Loucy (cell line): ENCODE results near the gene CDK16.

Experiments used
- H2AFZ ChIP-seq: fragments of 200-600 bp; sonication (generic); 2 replicates; pipeline ENCODE4 v1.6.0; 2016; ENCODE audit warnings: antibody characterized with exemption, mild to moderate bottlenecking, low read length, moderate library complexity
- H3F3A ChIP-seq: fragments of 200-600 bp; 2 replicates; pipeline ENCODE4 v1.6.0; 2016; ENCODE audit warnings: antibody characterized with exemption, low read depth, mild to moderate bottlenecking
- H3K27me3 ChIP-seq: fragments of 200-600 bp; sonication (generic); 2 replicates; pipeline ENCODE4 v1.6.1; 2014; ENCODE audit warnings: low read length, mild to moderate bottlenecking; ENCODE audit not compliant: insufficient read depth, poor library complexity, severe bottlenecking
- H3K36me3 ChIP-seq: fragments of 200-600 bp; sonication (generic); 2 replicates; pipeline ENCODE4 v1.6.1; 2016; ENCODE audit warnings: low read length; ENCODE audit not compliant: insufficient read depth
- H3K4me1 ChIP-seq: fragments of 200-600 bp; sonication (generic); 2 replicates; pipeline ENCODE4 v1.5.1; 2014; ENCODE audit warnings: low read length, mild to moderate bottlenecking; ENCODE audit not compliant: insufficient read depth, poor library complexity, severe bottlenecking
- H3K4me2 ChIP-seq: fragments of 200-600 bp; sonication (generic); 2 replicates; pipeline ENCODE4 v1.6.0; 2014; ENCODE audit warnings: antibody characterized with exemption, low read length, low read depth, mild to moderate bottlenecking; ENCODE audit not compliant: poor library complexity, severe bottlenecking
- H3K4me3 ChIP-seq: fragments of 200-600 bp; sonication (generic); 2 replicates; pipeline ENCODE4 v1.5.1; 2014; ENCODE audit warnings: low read length, mild to moderate bottlenecking, mixed read lengths; ENCODE audit not compliant: poor library complexity, severe bottlenecking
- H3K79me2 ChIP-seq: fragments of 200-600 bp; sonication (generic); 2 replicates; pipeline ENCODE4 v1.6.1; 2014; ENCODE audit warnings: low read length; ENCODE audit not compliant: insufficient read depth
- H3K9ac ChIP-seq: fragments of 200-600 bp; sonication (generic); 2 replicates; pipeline ENCODE4 v1.6.0; 2014; ENCODE audit warnings: mild to moderate bottlenecking, low read depth, low read length, moderate library complexity; ENCODE audit not compliant: poor library complexity, severe bottlenecking
- H3K9me2 ChIP-seq: fragments of 200-600 bp; sonication (generic); replicated peaks from 2 replicates; pipeline ENCODE4 v1.6.1; 2016; ENCODE audit warnings: low read depth, low read length, mixed read lengths
- H3K9me3 ChIP-seq: fragments of 200-600 bp; sonication (generic); 2 replicates; pipeline ENCODE4 v1.6.1; 2014; ENCODE audit warnings: mild to moderate bottlenecking, antibody characterized with exemption, low read length, low read depth; ENCODE audit not compliant: insufficient read depth
- H4K20me1 ChIP-seq: fragments of 200-600 bp; sonication (generic); 2 replicates; pipeline ENCODE4 v1.6.0; 2014; ENCODE audit warnings: antibody characterized with exemption, low read length, mild to moderate bottlenecking; ENCODE audit not compliant: insufficient read depth, poor library complexity, severe bottlenecking
- CTCF ChIP-seq: fragments of 200-600 bp; sonication (generic); conservative IDR thresholded peaks from 2 replicates; pipeline ENCODE4 v1.5.1; 2014; ENCODE audit warnings: mild to moderate bottlenecking, antibody characterized with exemption, low read length
- EZH2phosphoT487 ChIP-seq: fragments of 200-600 bp; IDR thresholded peaks from 2 replicates; pipeline ENCODE4 v1.6.1; 2018; ENCODE audit warnings: antibody characterized with exemption, mild to moderate bottlenecking, moderate library complexity, borderline replicate concordance

The CDK16 gene

DNA sequence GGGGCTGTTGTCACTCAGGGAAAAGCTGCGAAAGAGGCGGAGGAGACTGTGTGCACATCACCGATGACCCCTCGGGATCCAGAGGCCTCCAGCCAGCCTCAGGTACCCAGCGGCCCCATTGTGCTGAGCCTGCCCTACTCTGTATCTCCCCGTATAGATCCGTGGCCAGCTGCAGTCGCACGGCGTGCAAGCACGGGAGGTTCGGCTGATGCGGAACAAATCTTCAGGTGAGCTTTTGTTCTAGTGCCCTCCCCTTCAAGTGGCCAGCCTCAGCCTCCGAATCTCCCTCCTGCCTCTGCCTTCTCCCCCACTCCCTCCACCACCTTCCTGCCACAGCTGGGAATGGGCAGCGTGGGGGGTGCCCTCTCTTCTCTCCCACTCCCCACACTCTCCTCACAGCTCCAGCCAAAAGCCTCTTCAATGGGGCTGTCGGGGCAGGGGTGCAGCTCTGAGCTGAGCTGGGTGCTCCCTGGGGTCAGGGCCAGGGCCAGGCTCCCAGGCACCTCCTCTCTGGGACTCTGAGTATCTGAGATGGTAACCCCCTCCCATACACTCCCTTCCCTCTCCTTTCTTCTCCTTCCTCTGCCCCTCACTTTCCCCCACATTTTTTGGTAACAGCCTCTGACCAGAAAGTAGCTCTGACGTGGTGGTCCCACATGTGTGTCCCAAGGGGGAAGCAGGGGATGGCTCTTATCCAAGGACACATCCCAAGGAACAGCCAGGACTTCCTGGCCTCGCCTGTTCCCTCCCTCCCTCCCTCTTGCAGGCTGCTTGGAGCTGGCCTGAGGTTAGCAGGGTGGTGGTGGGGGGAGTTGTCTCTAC is 45.3 kb upstream of the CDK16 start:
- Histone ChIP-seq H3F3A (no peaks in the 10 kb centered on the region), H4K20me1 (no peaks in the 10 kb centered on the region)

GRCh38 chrX:47174376-47174775 is 44.1 kb upstream of the CDK16 start:
- no peak overlapping the region for H3K4me2 ChIP-seq
- no peaks in the 10 kb centered on the region for H3K27me3 ChIP-seq
- no peak overlapping the region for H2AFZ ChIP-seq
- TF ChIP-seq CTCF (no peak), EZH2phosphoT487 (no peak)
- no peaks in the 10 kb centered on the region for H3K4me1 ChIP-seq
- H3K4me3 ChIP-seq: no peak overlapping the region
- H3K9ac ChIP-seq: no peak overlapping the region
- H3K9me2 ChIP-seq: no peaks in the 10 kb centered on the region
- H3K79me2 ChIP-seq: no peaks in the 10 kb centered on the region
- H3F3A ChIP-seq: no peaks in the 10 kb centered on the region
- H4K20me1 ChIP-seq: no peaks in the 10 kb centered on the region
- H3K9me3 ChIP-seq: no peaks in the 10 kb centered on the region
- peaks cover 96% of the 10 kb centered on the region; the same call in 1 of the 2 replicates for H3K36me3 ChIP-seq

More for the DNA sequence above, 45.3 kb upstream of the CDK16 start:
- no peaks in the 10 kb centered on the region for H3K9me2 ChIP-seq
- H3K36me3 ChIP-seq: peaks cover 92% of the 10 kb centered on the region; the same call in 1 of the 2 replicates
- H3K4me2 ChIP-seq: no peak overlapping the region
- H3K9me3 ChIP-seq: no peaks in the 10 kb centered on the region
- H3K79me2 ChIP-seq: peaks cover 6% of the 10 kb centered on the region; the same call in 1 of the 2 replicates
- H3K4me1 ChIP-seq: no peaks in the 10 kb centered on the region
- H3K9ac ChIP-seq: no peak overlapping the region
- no peaks in the 10 kb centered on the region for H3K27me3 ChIP-seq
- H3K4me3 ChIP-seq: no peak overlapping the region
- H2AFZ ChIP-seq: no peak overlapping the region
- TF ChIP-seq CTCF (no peak), EZH2phosphoT487 (no peak)

DNA sequence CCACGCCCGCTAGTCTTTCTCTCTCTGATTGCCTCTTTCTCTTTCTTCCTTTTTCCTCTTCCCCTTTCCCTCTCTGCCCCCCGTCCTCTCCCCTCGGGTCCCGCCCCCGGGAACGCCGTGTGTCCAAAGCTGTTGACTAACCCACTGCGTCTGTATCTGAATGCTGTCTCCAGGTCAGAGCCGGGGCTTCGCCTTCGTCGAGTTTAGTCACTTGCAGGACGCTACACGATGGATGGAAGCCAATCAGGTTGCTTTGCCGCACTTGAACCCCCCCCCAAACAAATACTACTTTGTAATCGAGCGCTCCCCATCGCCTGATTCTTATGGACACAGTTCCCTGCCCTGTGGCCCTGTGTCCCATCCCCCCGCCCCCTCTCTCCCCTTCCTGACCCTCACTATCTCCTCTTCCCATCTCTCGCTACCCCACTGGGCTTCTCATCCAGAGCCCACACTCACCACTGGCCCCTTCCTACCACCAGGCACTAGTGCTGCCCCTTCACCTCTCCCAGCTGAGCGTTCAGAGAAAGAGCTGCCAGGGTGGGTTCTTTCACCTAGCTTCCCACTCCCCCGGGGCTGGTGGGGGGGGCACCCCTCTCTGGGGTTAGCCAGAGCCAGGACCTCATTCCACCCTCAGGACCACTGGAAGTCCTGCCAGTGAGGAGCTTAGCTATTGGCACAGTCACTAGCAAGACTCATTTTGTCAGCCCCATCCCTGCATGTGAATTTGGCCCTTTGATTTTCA is 43.5 kb upstream of the CDK16 start:
- Histone ChIP-seq H3K4me3 (no peak overlapping the region), H4K20me1 (no peaks in the 10 kb centered on the region), H3K9ac (no peak overlapping the region), H2AFZ (no peak overlapping the region), H3K4me1 (no peaks in the 10 kb centered on the region), H3K4me2 (no peak overlapping the region), H3K9me3 (no peaks in the 10 kb centered on the region), H3F3A (no peaks in the 10 kb centered on the region), H3K36me3 (peaks cover 93% of the 10 kb centered on the region; the same call in 1 of the 2 replicates), H3K27me3 (no peaks in the 10 kb centered on the region), H3K79me2 (no peaks in the 10 kb centered on the region), H3K9me2 (no peaks in the 10 kb centered on the region)
- TF ChIP-seq CTCF: no peak
- TF ChIP-seq EZH2phosphoT487: no peak
